Activated CD4-positive, alpha-beta T cell treated with anti-CD3 and anti-CD28 coated beads, Interleukin-2, amount 10 ng/mL, durations not matched to agents 7 days and 5 days (primary cell): ENCODE measurements around the gene CCDC167. TPM values are rescaled to one million over a fixed set of nuclear protein-coding genes. Genes with fewer than 3 reads are reported as not detected.

Source experiments
- CTCF ChIA-PET: fragments of 350-600 bp; sonication (Branson Sonifier 250); formaldehyde crosslinking; loops from one replicate; lab custom pipeline; 2021; ENCODE audit warnings: antibody characterized with exemption; lab: Charles Lee
- POLR2A ChIA-PET: fragments of 350-600 bp; sonication (Branson Sonifier 250); formaldehyde crosslinking; loops from one replicate; lab custom pipeline; 2021; ENCODE audit warnings: antibody characterized with exemption; lab: Charles Lee
- DNase-seq: peaks from one replicate; pipeline ENCODE4 v3.0.0-alpha.2; 2020
- H3K27ac Mint-ChIP-seq: one replicate; pipeline ENCODE4 v1.8.0; 2021; ENCODE audit warnings: mild to moderate bottlenecking, moderate library complexity, mixed read lengths
- H3K27me3 Mint-ChIP-seq: one replicate; pipeline ENCODE4 v1.8.0; 2021; ENCODE audit warnings: mixed read lengths
- H3K36me3 Mint-ChIP-seq: one replicate; pipeline ENCODE4 v1.8.0; 2021; ENCODE audit warnings: low read depth, mixed read lengths
- H3K4me1 Mint-ChIP-seq: one replicate; pipeline ENCODE4 v1.8.0; 2021; ENCODE audit warnings: mixed read lengths
- H3K4me3 Mint-ChIP-seq: one replicate; pipeline ENCODE4 v1.8.0; 2021; ENCODE audit warnings: mild to moderate bottlenecking, moderate library complexity, mixed read lengths
- H3K9me3 Mint-ChIP-seq: one replicate; pipeline ENCODE4 v1.8.0; 2021; ENCODE audit warnings: mixed read lengths
- total RNA-seq, 2 experiments: library from RNA; stranded (reverse); gene quantifications; one replicate each; pipeline ENCODE4 v1.2.3, GENCODE V29; 2021

Gene CCDC167
- total RNA-seq, 2 experiments from 2014 or later = 54.8 to 60.9 TPM

DNA sequence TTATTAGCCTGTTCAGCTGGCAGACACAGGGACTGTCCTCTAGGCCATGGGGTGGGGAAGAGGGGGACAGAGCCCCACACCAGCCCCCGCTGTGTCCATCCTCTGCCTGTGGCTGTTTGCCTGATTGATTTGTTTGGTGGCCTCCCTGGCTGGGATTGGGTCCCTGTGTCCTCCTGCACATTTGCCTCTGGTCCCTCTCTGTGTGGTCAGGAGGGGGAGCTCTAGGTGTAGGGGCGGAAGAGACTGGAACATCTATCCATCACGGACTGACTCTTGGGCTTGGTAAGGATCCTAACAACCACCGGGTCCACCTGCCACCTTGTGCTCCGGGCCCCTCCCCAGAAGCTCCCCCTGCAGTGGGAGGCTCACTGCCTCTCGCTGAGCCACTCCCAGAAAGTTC is 38.4 kb upstream of the CCDC167 start:
- Mint-ChIP-seq H3K4me1 (peaks cover 3% of the 10 kb centered on the region), H3K9me3 (no peaks in the 10 kb centered on the region), H3K27ac (no peak overlapping the region), H3K36me3 (peaks cover 8% of the 10 kb centered on the region), H3K4me3 (no peak overlapping the region), H3K27me3 (no peaks in the 10 kb centered on the region)
- no peak for DNase-seq
- POLR2A ChIA-PET = no interaction called here
- CTCF ChIA-PET = interaction anchor here (0.8 to 2.1 kb wide), 8 partner anchors 9 to 519 kb away, joined by 3 to 9 read pairs (median 4); no protein-coding TSS in a partner anchor

DNA sequence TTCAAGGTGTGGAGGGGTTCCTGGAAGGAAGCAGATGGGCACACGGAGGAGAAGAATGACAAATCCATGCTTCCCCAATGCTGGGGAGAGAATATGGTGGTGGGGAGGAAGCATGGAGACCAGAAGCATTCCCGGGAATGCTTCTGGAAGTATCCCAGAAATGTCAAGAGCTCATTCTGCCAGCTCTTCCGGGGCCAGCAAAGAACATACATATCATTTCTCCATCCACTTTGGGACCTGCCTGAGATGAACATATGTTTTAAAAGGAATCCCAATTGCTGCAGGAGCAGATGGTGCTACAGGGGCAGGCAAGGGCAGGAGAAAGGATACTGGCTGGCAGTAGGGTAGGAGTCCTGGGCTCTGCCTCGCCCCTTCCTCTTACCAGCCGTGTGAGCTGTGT is 37.9 kb upstream of the CCDC167 start:
- Mint-ChIP-seq H3K36me3 (peaks cover 8% of the 10 kb centered on the region), H3K27ac (no peak overlapping the region), H3K4me3 (no peak overlapping the region), H3K4me1 (peaks cover 3% of the 10 kb centered on the region), H3K9me3 (no peaks in the 10 kb centered on the region), H3K27me3 (no peaks in the 10 kb centered on the region)
- CTCF ChIA-PET = interaction anchor here (1.3 to 2.1 kb wide), 6 partner anchors 11 to 519 kb away, joined by 3 to 9 read pairs (median 5); no protein-coding TSS in a partner anchor
- POLR2A ChIA-PET = no interaction called here
- no peak for DNase-seq

DNA sequence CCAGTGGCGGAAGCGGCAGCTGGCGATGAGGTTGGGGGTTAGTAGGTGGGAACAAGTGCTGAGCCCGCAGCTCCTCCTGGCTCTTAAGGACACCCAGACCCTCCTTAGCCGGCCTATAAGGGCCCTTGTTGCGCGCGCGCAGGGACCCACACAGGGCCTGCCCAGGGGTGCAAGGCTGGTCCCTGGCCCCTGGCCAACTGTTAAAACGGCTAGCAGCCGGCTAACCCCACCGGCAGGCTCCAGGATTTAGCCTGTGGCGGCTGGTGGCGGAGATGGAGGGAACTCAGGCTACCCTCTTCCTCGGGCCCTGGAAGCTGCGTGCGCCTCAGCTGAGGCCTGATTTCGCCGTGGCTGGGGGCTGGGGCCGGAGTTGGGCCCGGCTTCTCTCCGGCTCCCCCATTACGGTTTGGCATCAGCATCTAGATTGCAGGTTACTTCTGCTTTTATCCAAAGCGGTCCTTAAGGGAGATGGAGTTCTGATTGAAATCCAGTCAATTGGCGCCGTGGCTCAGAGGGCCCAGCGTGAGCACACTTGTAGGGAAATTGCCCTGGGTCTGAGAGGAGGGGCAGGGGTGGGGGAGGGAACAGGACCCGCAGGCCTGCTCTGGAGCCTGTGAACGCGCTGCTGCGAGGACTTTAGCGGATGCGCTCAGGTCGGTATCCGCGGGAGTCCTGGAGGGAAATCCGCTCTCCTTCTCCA is 36.9 kb upstream of the CCDC167 start:
- H3K27me3 Mint-ChIP-seq = no peaks in the 10 kb centered on the region
- CTCF ChIA-PET = interaction anchor here (1.0 to 2.0 kb wide), 2 partner anchors 12 to 29 kb away, joined by 3 to 6 read pairs; no protein-coding TSS in a partner anchor
- POLR2A ChIA-PET = no interaction called here
- H3K4me1 Mint-ChIP-seq = no peaks in the 10 kb centered on the region
- DNase-seq = no peak
- no peak overlapping the region for H3K4me3 Mint-ChIP-seq
- H3K36me3 Mint-ChIP-seq = peaks cover 8% of the 10 kb centered on the region
- no peak overlapping the region for H3K27ac Mint-ChIP-seq
- no peaks in the 10 kb centered on the region for H3K9me3 Mint-ChIP-seq

DNA sequence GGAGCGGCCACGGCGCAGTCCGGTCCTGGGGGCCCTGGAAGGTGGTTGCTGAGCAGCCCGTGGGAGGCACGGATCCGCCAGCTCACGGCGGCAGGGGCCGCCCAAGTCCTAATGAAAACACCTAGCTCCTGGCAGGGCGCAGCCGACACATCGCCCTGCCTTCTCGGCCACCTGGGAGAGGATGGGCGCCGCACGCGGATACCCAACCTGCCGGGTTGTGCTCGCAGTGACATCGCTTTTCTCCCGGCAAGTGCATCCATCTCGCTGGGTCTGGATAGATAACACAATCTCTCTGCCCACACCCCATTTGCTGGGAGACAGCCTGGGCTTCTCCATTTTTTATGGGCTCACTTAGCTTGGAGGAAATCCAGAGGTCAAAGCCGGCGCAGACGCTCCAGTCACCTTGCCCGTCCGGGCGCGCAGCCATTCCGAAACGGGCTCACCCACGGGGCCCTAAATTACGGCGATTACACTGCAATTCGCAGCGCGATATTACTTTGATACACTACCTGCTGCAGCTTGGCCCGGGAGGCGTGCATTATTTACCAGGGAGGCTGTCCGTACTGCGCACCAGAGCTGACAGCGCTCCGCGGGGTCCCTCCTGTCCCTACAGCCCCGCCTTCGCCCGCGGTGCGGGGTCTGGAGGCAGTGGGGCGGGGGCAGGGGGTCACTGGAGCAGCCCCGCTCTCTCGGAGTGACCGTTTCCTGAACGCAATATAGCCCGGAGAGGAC is 36.2 kb upstream of the CCDC167 start:
- H3K9me3 Mint-ChIP-seq = no peaks in the 10 kb centered on the region
- peaks cover 8% of the 10 kb centered on the region for H3K36me3 Mint-ChIP-seq
- no peak for DNase-seq
- no peak overlapping the region for H3K4me3 Mint-ChIP-seq
- CTCF ChIA-PET = interaction anchor here (1.0 kb wide), 1 partner anchor 30 kb away, joined by 3 read pairs; no protein-coding TSS in a partner anchor
- H3K27ac Mint-ChIP-seq = no peak overlapping the region
- no peaks in the 10 kb centered on the region for H3K4me1 Mint-ChIP-seq
- POLR2A ChIA-PET = no interaction called here
- no peaks in the 10 kb centered on the region for H3K27me3 Mint-ChIP-seq

DNA sequence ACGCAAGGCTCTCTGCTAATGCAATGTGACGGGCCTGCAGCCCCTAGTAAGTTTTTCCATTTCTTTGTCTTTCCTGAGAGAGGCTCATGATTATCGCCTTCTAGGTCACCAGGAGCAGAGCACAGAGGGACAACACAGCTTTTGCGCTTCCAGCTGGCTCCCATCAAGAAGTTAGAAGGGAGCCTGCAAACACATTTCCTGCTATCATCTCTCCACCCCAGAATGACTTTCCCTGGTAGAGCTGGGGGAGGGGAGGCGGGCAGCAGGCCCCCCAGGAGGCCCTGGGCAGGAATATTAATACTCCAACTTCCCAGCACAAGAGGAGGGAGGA is 35.7 kb upstream of the CCDC167 start:
- H3K9me3 Mint-ChIP-seq = no peaks in the 10 kb centered on the region
- H3K36me3 Mint-ChIP-seq = peaks cover 8% of the 10 kb centered on the region
- H3K27me3 Mint-ChIP-seq = no peaks in the 10 kb centered on the region
- no peak overlapping the region for H3K4me3 Mint-ChIP-seq
- ChIA-PET POLR2A (no interaction called here), CTCF (no interaction called here)
- no peak for DNase-seq
- no peaks in the 10 kb centered on the region for H3K4me1 Mint-ChIP-seq
- H3K27ac Mint-ChIP-seq = no peak overlapping the region

DNA sequence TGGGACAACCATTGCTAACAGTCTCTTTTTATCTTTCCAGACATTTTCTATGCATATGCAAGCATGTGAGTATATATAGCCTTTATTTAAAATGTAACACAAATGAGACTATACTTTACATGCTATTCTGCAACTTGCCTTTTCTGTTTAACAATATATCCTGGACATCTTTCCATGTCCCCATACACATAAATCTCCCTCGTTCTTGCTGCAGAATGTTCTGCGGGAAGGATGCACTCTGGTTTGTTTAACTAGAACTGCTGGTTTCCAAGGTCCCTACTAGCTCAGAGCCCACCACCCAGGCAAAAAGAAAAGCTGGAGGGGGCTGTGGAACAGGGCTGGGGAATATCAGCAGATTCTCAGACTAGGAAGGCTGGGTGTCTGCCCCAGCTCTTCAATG is 35.2 kb upstream of the CCDC167 start:
- no peaks in the 10 kb centered on the region for H3K9me3 Mint-ChIP-seq
- H3K4me3 Mint-ChIP-seq = no peak overlapping the region
- no peaks in the 10 kb centered on the region for H3K27me3 Mint-ChIP-seq
- no peak for DNase-seq
- peaks cover 8% of the 10 kb centered on the region for H3K36me3 Mint-ChIP-seq
- H3K4me1 Mint-ChIP-seq = no peaks in the 10 kb centered on the region
- H3K27ac Mint-ChIP-seq = no peak overlapping the region
- ChIA-PET POLR2A (no interaction called here), CTCF (interaction anchor here (0.6 kb wide), 1 partner anchor 700 kb away, joined by 5 read pairs; no protein-coding TSS in a partner anchor)

DNA sequence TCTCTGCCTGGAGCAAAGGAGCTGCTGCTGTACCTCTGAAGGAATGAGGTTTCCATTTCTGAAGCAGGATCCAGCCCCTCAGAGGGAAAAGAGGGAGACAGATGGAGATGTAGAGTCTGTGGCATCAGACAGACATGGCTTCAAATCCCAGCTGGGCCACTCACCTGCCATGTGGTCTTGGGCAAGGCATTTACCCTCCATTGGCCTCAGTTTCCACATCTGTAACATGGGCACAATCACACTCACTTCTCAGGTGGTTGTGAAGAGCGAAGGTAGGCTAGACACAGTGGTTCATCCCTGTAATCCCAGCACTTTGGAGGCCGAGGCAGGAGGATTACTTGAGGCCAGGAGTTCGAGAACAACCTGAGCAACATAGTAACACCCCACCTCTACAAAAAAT is 32.4 kb upstream of the CCDC167 start:
- Mint-ChIP-seq H3K27ac (no peak overlapping the region), H3K36me3 (peaks cover 8% of the 10 kb centered on the region), H3K27me3 (no peaks in the 10 kb centered on the region), H3K4me3 (no peak overlapping the region), H3K9me3 (no peaks in the 10 kb centered on the region), H3K4me1 (peaks cover 3% of the 10 kb centered on the region)
- POLR2A ChIA-PET = no interaction called here
- CTCF ChIA-PET = interaction anchor here (1.4 kb wide), 1 partner anchor 9 kb away, joined by 4 read pairs; no protein-coding TSS in a partner anchor
- DNase-seq = no peak

DNA sequence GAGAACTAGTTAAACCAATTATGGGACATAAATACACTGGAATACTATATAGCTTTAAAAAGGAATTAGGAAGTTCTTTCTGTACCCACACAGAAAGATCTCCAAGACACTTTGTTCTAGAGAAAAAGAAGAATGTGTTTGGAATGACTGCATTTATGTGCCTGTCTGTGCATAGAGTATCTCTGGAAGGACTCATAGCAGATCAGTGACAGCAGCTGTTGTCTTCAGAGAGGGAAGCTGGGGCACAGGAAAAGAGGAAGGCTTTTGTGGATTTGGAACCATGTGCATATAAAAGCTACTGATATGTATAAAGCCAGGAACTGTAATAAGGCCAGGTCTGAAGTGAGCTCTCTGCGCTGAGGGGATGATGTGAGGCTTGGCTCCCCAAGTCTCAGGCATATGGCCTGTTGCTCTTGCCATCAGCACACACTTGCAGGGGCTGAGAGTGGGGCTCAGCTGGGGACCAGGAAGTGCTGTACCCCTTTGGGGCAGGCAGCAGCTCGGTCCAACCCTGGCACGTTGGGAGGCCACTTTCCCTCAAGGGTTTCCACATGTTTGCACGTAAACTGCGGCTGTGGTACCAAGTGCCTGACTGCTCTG is 31.8 kb upstream of the CCDC167 start:
- ChIA-PET POLR2A (no interaction called here), CTCF (interaction anchor here (1.0 to 1.5 kb wide), 3 partner anchors 9 to 31 kb away, joined by 3 to 5 read pairs (median 4); no protein-coding TSS in a partner anchor)
- Mint-ChIP-seq H3K36me3 (peaks cover 8% of the 10 kb centered on the region), H3K4me1 (peaks cover 9% of the 10 kb centered on the region), H3K27ac (no peak overlapping the region), H3K4me3 (no peak overlapping the region), H3K27me3 (no peaks in the 10 kb centered on the region), H3K9me3 (no peaks in the 10 kb centered on the region)
- no peak for DNase-seq

DNA sequence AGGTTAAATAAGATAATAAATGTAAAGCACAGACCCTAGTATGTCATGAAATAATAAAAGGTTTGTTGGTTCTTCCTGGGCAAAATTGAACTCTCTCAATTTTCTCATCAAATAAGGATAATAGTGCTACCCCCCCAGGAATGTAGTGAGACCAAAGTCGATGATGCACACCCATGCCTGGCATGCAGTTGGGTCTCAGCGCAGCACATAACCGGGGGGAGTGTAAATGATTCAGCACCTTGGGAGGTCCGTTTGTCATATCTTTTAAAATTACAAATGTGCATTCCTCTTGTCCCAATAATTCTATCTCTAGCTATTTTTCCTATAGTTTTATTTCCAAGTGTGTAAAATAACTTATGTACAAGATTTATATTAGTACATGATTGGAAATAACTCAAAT is 31.3 kb upstream of the CCDC167 start:
- H3K36me3 Mint-ChIP-seq = peaks cover 8% of the 10 kb centered on the region
- H3K9me3 Mint-ChIP-seq = no peaks in the 10 kb centered on the region
- no peak overlapping the region for H3K27ac Mint-ChIP-seq
- H3K27me3 Mint-ChIP-seq = no peaks in the 10 kb centered on the region
- ChIA-PET CTCF (interaction anchor here (1.0 to 1.5 kb wide), 2 partner anchors 15 to 30 kb away, joined by 3 to 5 read pairs; no protein-coding TSS in a partner anchor), POLR2A (no interaction called here)
- H3K4me3 Mint-ChIP-seq = no peak overlapping the region
- H3K4me1 Mint-ChIP-seq = peaks cover 12% of the 10 kb centered on the region
- no peak for DNase-seq

DNA sequence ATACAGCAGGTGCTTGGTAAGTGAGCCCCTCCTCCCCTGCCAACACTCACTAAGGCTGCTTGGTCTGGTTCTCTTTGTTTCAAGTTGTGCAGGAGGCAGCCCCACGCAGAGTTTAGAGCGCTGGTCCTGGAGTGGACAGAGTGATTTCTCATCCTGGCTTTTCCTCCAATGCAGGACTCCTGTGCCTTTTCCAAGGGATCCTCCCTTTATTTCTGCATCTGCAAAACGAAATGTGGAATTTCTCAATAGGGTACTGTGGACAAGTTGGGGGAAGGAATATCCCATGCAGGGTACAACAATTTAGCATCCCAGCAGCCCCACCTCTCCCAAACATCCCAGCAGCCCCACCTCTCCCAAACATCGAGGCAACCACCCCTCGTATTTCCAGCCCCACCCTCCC is 30.6 kb upstream of the CCDC167 start:
- no peak overlapping the region for H3K27ac Mint-ChIP-seq
- CTCF ChIA-PET = interaction anchor here (1.5 to 1.6 kb wide), 2 partner anchors 14 to 45 kb away, joined by 4 to 5 read pairs; no protein-coding TSS in a partner anchor
- H3K9me3 Mint-ChIP-seq = no peaks in the 10 kb centered on the region
- H3K4me3 Mint-ChIP-seq = no peak overlapping the region
- H3K4me1 Mint-ChIP-seq = peaks cover 19% of the 10 kb centered on the region
- no peak for DNase-seq
- POLR2A ChIA-PET = no interaction called here
- no peaks in the 10 kb centered on the region for H3K27me3 Mint-ChIP-seq
- peaks cover 8% of the 10 kb centered on the region for H3K36me3 Mint-ChIP-seq

DNA sequence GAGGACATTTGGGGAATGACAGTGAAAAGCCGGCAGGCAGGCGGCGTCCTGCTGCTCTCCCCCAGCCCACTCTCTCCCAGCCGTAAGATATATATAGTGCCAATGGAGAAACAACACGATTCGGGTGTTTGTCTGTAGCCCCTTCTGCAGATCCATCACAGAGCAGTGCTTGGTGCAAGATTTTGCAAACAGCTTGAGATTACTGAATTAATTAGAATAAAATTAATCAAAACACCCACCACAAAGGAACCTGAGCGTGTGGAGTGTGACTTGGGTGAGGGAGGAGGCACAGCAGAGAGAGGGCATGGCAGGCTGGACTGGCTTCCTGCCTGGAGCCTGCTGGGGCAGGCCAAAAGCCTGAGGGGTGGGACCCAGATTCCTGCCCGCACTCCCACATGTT is 28.8 kb upstream of the CCDC167 start:
- ChIA-PET POLR2A (no interaction called here), CTCF (no interaction called here)
- H3K4me1 Mint-ChIP-seq = peaks cover 20% of the 10 kb centered on the region
- no peaks in the 10 kb centered on the region for H3K36me3 Mint-ChIP-seq
- no peak for DNase-seq
- H3K9me3 Mint-ChIP-seq = no peaks in the 10 kb centered on the region
- H3K27ac Mint-ChIP-seq = no peak overlapping the region
- H3K4me3 Mint-ChIP-seq = no peak overlapping the region
- H3K27me3 Mint-ChIP-seq = no peaks in the 10 kb centered on the region

DNA sequence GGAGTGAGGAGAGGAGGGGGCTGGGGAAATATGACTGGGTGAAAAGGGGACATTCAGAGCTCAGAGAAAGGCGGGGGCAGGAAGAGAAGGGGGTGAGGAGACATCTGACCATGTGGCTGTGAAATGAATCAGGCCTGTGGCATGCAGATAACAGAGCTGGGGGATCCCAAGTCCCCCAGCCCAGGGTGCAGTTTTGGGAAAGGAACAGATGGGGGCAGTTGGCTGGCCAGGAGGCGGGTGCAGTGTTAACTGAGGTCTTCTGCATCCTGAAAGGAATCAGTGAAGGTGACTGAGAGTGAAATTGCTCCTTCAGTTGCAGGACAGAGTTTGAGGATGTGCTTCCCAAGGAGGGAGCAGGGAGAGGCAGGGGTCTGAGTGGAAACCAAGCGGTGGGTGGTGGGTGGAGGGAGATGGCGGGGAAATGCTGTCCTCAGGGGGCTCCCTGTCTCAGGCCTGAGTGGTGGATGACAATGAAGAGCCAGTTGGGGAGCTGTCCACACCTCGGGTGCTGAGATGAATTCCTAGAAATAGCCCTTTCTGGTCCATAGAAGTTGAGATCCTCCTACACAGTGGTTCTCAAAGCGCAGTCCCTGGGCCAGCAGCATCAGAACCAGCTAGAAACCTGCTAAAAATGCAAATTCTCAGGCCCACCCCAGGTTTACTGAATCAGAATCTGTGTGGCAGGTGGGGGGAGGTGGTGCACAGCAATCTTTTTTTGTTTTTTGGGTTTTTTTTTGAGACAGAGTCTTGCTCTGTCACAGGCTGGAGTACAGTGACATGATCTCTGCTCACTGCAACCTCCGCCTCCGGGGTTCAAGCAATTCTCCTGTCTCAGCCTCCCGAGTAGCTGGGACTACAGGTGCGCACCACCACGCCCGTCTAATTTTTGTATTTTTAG is 26.0 kb upstream of the CCDC167 start:
- DNase-seq = no peak
- Mint-ChIP-seq H3K27ac (no peak overlapping the region), H3K4me3 (no peak overlapping the region), H3K9me3 (no peaks in the 10 kb centered on the region), H3K27me3 (no peaks in the 10 kb centered on the region), H3K36me3 (peaks cover 2% of the 10 kb centered on the region), H3K4me1 (peaks cover 31% of the 10 kb centered on the region)
- ChIA-PET POLR2A (no interaction called here), CTCF (interaction anchor here (0.7 to 1.4 kb wide), 4 partner anchors 10 to 139 kb away, joined by 3 to 4 read pairs (median 3); no protein-coding TSS in a partner anchor)
